A549 treated with CpdA at 1 μM for 4 hours (cell line): ENCODE data around the gene ARCN1. TPM values are rescaled to one million over a fixed set of nuclear protein-coding genes. Genes with fewer than 3 reads are reported as not detected.

Experiments
- total RNA-seq: library from RNA; stranded (reverse); fragments of 200-300 nt; extraction: Qiagen RNA extraction; gene quantifications from 5 replicates; pipeline ENCODE4 v1.2.3, GENCODE V29; 2022; ENCODE audit warnings: low read depth

Gene ARCN1
- total RNA-seq = 87.1 to 102 TPM (median 93.0 TPM) in 5 replicates

DNA sequence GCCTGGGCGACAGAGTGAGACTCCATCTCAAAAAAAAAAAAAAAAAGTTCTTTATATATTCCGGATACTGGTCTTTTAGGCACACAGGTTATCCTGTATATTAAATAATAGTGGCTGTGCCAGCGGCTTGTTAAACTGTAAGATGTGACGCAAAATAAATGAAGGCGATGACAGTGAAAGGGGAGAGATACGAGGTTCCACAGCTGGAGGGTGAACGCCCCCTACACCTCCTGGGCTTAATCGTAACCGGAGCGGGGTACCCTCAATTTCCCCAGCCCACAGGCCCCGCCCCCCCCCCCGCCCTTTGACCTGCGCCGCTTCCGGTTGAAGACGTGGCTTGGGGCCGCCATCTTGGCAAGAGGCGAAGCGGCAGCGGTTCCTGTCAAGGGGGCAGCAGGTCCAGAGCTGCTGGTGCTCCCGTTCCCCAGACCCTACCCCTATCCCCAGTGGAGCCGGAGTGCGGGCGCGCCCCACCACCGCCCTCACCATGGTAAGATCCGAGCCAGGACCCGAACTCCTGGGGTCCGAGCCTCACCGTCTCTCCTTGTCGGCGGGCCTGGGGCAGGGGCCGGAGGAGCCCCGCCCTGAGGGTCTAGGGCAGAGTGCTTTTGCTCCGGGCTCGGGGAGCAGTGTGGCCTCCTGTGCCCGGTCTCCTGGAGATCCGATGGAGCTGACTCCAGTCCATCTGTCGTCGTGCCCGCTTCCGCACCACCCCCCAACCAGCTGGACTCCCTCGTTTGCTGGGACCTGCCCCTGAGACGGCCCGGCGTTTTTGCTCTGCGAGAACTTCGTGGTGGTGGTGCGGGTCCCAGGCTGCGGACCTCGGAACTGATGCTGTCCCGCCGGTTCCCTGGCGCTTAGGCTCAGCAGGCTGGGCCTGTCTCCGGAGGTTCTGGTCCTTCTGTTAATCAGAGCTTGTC is at the start of gene ARCN1:
ARCN1 (plus strand) TSS at position 349 of the 920 bp plus-strand sequence; CDS start at position 488, 139 bp downstream.

DNA sequence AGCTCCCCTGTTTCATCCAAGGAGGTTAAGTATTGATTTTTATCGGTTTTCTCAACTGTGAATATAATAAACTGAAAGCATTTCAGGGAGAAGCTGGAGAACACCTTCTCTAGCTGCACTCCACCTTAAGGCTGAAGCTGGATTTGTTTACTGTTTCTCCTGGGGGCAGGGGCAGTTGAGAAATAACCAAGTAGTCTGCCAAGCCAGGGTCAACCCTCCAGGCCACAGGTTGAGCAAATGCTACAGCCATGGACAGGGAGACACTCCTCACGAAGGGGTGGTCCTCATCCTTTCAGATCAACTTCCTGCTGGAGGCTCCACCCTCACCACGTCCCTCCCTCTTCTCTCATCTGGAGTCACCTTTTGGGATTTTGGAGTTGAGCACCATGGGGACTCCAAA is 45.1 kb upstream of the ARCN1 start, which contains the start of gene TTC36:
TTC36 (plus strand) TSS at position 366 of the 400 bp plus-strand sequence; CDS start at position 387, 21 bp downstream.

DNA sequence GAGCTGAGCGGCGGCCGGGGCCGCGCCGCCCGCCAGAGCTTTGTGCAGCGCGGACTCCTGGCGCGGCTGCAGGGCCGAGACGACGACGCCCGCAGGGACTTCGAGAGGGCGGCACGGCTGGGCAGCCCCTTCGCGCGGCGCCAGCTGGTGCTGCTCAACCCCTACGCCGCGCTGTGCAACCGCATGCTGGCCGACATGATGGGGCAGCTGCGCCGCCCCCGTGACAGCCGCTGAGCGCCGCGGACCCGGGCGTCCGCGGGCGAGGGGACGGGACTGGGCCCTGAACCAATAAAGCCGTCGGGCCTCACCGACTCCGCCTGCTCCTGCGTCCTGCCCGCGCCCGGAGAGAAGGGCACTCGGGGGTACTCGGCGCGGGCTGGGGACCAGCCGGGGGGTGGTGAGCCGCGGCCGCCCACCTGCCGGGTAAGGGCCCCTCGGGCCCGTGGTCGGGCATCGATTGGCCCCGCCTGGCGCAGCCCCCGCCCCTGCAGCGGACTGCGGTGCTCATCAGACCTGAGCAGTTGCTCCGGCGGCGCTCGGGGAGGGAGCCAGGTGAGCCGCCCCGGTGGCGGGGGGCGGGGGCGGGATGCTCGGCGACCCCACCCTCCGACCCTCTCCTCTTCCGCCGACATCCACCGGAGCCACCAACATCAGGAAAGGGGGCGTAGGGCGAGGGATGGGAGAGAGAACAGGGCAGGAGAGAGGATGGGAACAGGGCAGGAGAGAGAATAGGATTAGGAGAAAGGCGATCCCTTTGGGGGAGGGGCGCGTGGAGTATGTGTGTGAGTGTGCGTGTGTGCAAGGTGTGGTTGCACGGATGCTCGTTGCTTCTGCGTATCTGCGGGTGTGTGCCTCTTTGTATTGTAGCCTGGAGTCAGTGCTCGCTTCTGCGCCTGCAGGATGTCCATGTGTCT is 41.3 kb upstream of the ARCN1 start, which contains the start of gene TMEM25:
TMEM25 (plus strand) TSS at position 510 of the 914 bp plus-strand sequence. CDS start 610 bp downstream, outside the sequence.

DNA sequence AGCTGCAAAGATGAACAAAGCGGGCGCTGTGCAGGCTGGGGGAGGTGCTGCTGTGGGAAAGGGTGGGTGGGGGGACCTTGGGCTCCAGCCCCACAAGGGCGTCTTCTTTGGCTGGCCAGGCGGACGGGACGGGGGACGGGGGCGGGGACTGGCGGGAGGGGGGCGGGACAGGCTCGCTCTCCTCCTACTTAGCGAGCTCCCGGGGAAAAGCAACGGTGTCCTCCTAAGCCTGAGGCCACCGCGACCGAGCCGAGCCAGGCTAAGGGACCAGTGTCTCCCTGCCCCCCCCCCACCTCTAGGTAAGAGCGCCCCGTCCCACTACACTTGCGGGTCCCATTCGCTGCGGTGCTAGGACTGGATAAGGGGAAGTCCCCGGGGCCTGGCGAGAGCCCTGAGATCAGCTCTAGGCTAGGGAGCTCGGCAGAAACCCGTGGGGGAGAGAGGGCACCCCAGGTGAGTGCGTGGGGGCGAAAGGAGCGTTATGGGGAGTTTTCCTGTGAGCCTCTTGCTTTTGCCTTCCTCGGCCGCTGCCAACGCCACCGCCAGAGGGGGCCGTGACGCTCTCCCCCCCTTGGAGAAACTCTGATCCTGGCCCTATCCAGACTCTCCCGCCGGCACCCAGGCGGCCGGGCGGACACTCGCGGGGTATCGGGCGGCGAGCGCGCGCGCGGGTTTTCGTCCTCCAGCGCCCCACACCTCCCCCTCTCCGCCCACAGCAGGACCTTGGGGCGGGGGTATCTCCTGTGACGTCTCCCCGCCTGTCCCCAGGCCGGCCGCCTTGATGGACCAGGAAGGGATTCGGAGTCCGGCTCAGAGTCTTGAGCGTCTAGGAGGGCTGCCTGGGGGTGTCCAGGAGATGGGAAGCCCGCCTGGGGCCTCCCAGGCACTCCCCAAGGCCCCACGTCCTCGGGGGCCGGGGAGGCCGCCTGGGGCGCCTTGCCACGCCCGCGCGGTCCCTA is 35.5 kb downstream of the ARCN1 start, which contains the start of gene PHLDB1:
PHLDB1 (plus strand) TSS at position 215 of the 959 bp plus-strand sequence. CDS start 6,222 bp downstream, outside the sequence.

Other genes with a start within 250 kb of the ARCN1 start
- not detected in 5 replicates for gene CD3D, start 229.7 kb upstream of the ARCN1 start, total RNA-seq
- gene CD3G, start 228.1 kb upstream of the ARCN1 start, total RNA-seq = not detected in 5 replicates
- 9.1 to 12.4 TPM (median 10.2 TPM) in 5 replicates for gene UBE4A, start 212.8 kb upstream of the ARCN1 start, total RNA-seq
- gene ATP5MG, start 170.8 kb upstream of the ARCN1 start, total RNA-seq = 161 to 221 TPM (median 192 TPM) in 5 replicates
- gene KMT2A, start 135.9 kb upstream of the ARCN1 start, total RNA-seq = 10.5 to 18.8 TPM (median 13.5 TPM) in 5 replicates
- 0.16 TPM in 1 of 5 replicates, not detected in the others for gene TTC36, start 44.9 kb upstream of the ARCN1 start, total RNA-seq
- gene TMEM25, start 41.2 kb upstream of the ARCN1 start, total RNA-seq = 0.24 to 0.64 TPM (median 0.48 TPM) in 5 replicates
- gene IFT46, start 6.5 kb upstream of the ARCN1 start, total RNA-seq = 17.2 to 18.9 TPM (median 17.4 TPM) in 5 replicates
- gene PHLDB1, start 35.2 kb downstream of the ARCN1 start, total RNA-seq = 9.0 to 11.4 TPM (median 10.1 TPM) in 5 replicates
- gene TREH, start 107.2 kb downstream of the ARCN1 start, total RNA-seq = not detected in 5 replicates
- 22.6 to 38.5 TPM (median 22.7 TPM) in 5 replicates for gene DDX6, start 218.8 kb downstream of the ARCN1 start, total RNA-seq